HCT116 (cell line): ENCODE measurements around the gene PRSS27. TPM values are rescaled to one million over a fixed set of nuclear protein-coding genes. Genes with fewer than 3 reads are reported as not detected.

Experiments used
- ATAC-seq: fragments of 200-7000 bp; cut with Tn5 transposase; 2 replicates; pipeline ENCODE4 v1.9.1; 2020; ENCODE audit warnings: mild to moderate bottlenecking, moderate library complexity
- BruUV-seq: library from RNA; stranded (reverse); fragments of 400-500 nt; replicated peaks from 2 replicates; lab custom pipeline; 2021; lab: Mats Ljungman, UMichigan
- CTCF ChIA-PET: fragments of 300-600 bp; sonication (Branson Sonifier 250); formaldehyde crosslinking; loops from one replicate; lab custom pipeline; 2021; ENCODE audit warnings: antibody characterized with exemption; lab: Charles Lee
- POLR2A ChIA-PET: fragments of 300-600, 350-600 bp; sonication (Branson Sonifier 250); formaldehyde crosslinking; loops from one replicate; lab custom pipeline; 2021; ENCODE audit warnings: antibody characterized with exemption; lab: Charles Lee
- RAD21 ChIA-PET, 2 experiments: fragments of 300-600 bp; sonication (Branson Sonifier 250); formaldehyde crosslinking; loops; one replicate each; lab custom pipeline; 2023; ENCODE audit warnings: low total read pairs in 2 of 2; ENCODE audit not compliant: uncharacterized antibody in 2 of 2, unreplicated experiment in 2 of 2, low non-redundant PET in 1 of 2; lab: Charles Lee
- DNase-seq: peaks from one replicate; pipeline ENCODE4 v3.0.0-alpha.2; 2010; ENCODE audit warnings: low read depth, low spot score
- H2AFZ ChIP-seq: fragments of 200-600 bp; shearing (Covaris generic), sonication (generic); 2 replicates; pipeline ENCODE4 v1.6.1; 2017; ENCODE audit warnings: low read depth, mixed run types, mixed read lengths, antibody characterized with exemption, low read length; ENCODE audit not compliant: poor library complexity, severe bottlenecking
- H3K27ac ChIP-seq: 2 replicates; pipeline ENCODE4 v1.5.1; 2012; ENCODE audit warnings: low read depth, low read length
- H3K27me3 ChIP-seq: fragments of 200-600 bp; sonication (generic); 2 replicates; pipeline ENCODE4 v1.6.1; 2016; ENCODE audit warnings: mixed run types, low read length, mixed read lengths; ENCODE audit not compliant: insufficient read depth
- H3K36me3 ChIP-seq, 2 experiments: fragments of 200-500 bp in 1 of 2; fragments of 200-600 bp in 1 of 2; sonication (Bioruptor generic) in 1 of 2; sonication (generic) in 1 of 2; 2 replicates each; pipeline versions ENCODE4 v1.5.1 to v1.6.1; 2014 to 2016; ENCODE audit warnings: low read length in 2 of 2, inconsistent platforms in 1 of 2, mixed read lengths in 1 of 2, mixed run types in 1 of 2; ENCODE audit not compliant: insufficient read depth in 2 of 2, control insufficient read depth in 1 of 2
- H3K4me1 ChIP-seq, 2 experiments: fragments of 200-600 bp in 1 of 2; sonication (generic) in 1 of 2; 2 replicates each; pipeline versions ENCODE4 v1.5.1 to v1.6.1; 2012 to 2017; ENCODE audit warnings: low read length in 2 of 2, inconsistent platforms in 1 of 2, mild to moderate bottlenecking in 1 of 2, mixed read lengths in 1 of 2, mixed run types in 1 of 2, moderate library complexity in 1 of 2; ENCODE audit not compliant: insufficient read depth in 2 of 2, control insufficient read depth in 1 of 2
- H3K4me2 ChIP-seq: fragments of 200-600 bp; sonication (generic); 2 replicates; pipeline ENCODE4 v1.6.1; 2017; ENCODE audit warnings: mixed run types, low read length, mixed read lengths
- H3K4me3 ChIP-seq, 2 experiments: fragments of 200-600 bp in 1 of 2; sonication (generic) in 1 of 2; replicated peaks in 1 of 2; 2 replicates each; pipeline ENCODE4 v1.5.1; 2011 to 2016; ENCODE audit warnings: low read length in 2 of 2, control low read depth in 1 of 2, low read depth in 1 of 2, mild to moderate bottlenecking in 1 of 2, mixed read lengths in 1 of 2, mixed run types in 1 of 2
- H3K79me2 ChIP-seq: fragments of 200-600 bp; sonication (generic); 2 replicates; pipeline ENCODE4 v1.6.1; 2017; ENCODE audit warnings: mild to moderate bottlenecking, mixed run types, low read length, moderate library complexity, mixed read lengths; ENCODE audit not compliant: insufficient read depth
- H3K9ac ChIP-seq: fragments of 200-600 bp; sonication (generic); 2 replicates; pipeline ENCODE4 v1.6.1; 2016; ENCODE audit warnings: low read length, mixed read lengths
- H3K9me2 ChIP-seq: fragments of 200-600 bp; sonication (generic), shearing (Covaris generic); 2 replicates; pipeline ENCODE4 v1.6.1; 2017; ENCODE audit warnings: mixed run types, mild to moderate bottlenecking, moderate library complexity; ENCODE audit not compliant: insufficient read depth
- H3K9me3 ChIP-seq, 2 experiments: fragments of 200-500 bp in 1 of 2; fragments of 200-600 bp in 1 of 2; sonication (Bioruptor generic) in 1 of 2; sonication (generic) in 1 of 2; 2 replicates each; pipeline ENCODE4 v1.6.1; 2014 to 2017; ENCODE audit warnings: low read length in 2 of 2, mixed read lengths in 2 of 2, inconsistent platforms in 1 of 2, low read depth in 1 of 2, mild to moderate bottlenecking in 1 of 2, mixed run types in 1 of 2, moderate library complexity in 1 of 2; ENCODE audit not compliant: control insufficient read depth in 1 of 2, insufficient read depth in 1 of 2
- H4K20me1 ChIP-seq: fragments of 200-600 bp; sonication (generic), shearing (Covaris generic); 2 replicates; pipeline ENCODE4 v1.6.1; 2017; ENCODE audit warnings: mixed run types, mild to moderate bottlenecking, moderate library complexity; ENCODE audit not compliant: insufficient read depth
- SRF ChIP-seq: IDR thresholded peaks from 2 replicates; pipeline ENCODE4 v1.6.1; 2012; ENCODE audit warnings: low read depth
- intact Hi-C: fragments of 100-400 bp; cut with micrococcal nuclease; formaldehyde crosslinking; loops from 2 replicates; pipeline ENCODE4 v1.10.0; 2022
- total RNA-seq: library from RNA; stranded (reverse); gene quantifications from one replicate; pipeline ENCODE4 v1.2.1, GENCODE V29; 2021; ENCODE audit not compliant: unreplicated experiment
- TF ChIP-seq, protein P1 (sequence below), 3 experiments: fragments of 200-600 bp in 1 of 3; sonication (generic) in 1 of 3; IDR thresholded peaks in 2 of 3; conservative IDR thresholded peaks in 1 of 3; 2 replicates each; pipeline ENCODE4 v1.5.1; 2012 to 2017; ENCODE audit warnings: low read depth in 2 of 3, low read length in 2 of 3, antibody characterized with exemption in 1 of 3, borderline replicate concordance in 1 of 3, control low read depth in 1 of 3, mild to moderate bottlenecking in 1 of 3, mixed read lengths in 1 of 3, mixed run types in 1 of 3, moderate library complexity in 1 of 3; ENCODE audit not compliant: insufficient read depth in 1 of 3

The PRSS27 gene
- total RNA-seq, 1 experiment from 2014 or later, result 3.3 TPM

DNA sequence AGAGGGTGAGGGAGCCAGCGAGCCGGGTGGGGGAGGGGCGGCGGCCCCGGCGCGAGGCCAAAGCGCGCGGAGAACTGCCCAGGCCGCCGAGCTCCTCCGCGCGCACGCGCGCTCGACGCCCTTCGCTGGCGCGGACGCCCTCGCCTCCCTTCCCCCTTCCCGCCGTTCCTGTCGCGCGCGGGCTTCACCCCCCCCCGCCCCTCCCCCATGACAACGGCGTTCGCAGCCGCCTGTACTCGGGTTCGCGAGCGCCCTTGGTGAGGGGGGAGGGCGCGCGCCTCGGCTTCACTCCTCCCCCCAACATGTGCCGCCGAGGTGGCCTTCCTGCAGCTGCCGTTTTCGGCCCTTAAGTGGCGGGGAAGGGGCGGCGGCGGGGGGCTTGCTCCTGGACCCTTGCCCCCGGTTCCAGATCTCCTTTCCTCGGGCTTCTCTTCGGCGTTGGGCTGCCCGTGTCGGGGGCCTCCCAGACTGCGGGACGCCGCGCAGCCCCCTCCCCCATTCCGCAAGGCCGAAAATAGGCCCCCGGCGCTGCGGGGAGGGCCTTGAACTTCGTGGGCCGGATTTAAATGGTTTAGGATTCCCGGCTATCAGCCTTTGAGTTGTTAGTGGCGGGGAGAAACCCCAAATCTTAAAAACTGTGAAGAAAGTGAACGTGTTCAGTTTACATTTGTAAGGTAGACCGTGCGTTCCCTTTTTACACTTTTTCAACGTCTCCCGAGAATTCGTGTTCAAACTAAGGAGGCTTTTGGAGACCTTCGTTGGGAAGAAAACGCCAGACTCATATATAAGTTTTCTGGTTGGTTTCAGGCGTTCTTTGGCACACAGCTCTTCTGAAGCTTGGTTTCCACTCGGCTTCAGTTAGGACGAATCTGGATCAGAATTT lies 33.1 kb upstream of the PRSS27 start:
- H3K27ac ChIP-seq, result peak overlapping the region; percentile 100
- TF ChIP-seq, protein P1, sequence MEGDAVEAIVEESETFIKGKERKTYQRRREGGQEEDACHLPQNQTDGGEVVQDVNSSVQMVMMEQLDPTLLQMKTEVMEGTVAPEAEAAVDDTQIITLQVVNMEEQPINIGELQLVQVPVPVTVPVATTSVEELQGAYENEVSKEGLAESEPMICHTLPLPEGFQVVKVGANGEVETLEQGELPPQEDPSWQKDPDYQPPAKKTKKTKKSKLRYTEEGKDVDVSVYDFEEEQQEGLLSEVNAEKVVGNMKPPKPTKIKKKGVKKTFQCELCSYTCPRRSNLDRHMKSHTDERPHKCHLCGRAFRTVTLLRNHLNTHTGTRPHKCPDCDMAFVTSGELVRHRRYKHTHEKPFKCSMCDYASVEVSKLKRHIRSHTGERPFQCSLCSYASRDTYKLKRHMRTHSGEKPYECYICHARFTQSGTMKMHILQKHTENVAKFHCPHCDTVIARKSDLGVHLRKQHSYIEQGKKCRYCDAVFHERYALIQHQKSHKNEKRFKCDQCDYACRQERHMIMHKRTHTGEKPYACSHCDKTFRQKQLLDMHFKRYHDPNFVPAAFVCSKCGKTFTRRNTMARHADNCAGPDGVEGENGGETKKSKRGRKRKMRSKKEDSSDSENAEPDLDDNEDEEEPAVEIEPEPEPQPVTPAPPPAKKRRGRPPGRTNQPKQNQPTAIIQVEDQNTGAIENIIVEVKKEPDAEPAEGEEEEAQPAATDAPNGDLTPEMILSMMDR (IDR thresholded peaks at IDR 0.05 in 2 of 3, conservative IDR thresholded peaks at IDR 0.05 in 1 of 3; ENCODE audit: borderline replicate concordance in 1 of 3, insufficient read depth in 1 of 3, low read depth in 2 of 3, low read length in 2 of 3), result no peak
- TF ChIP-seq SRF, result no peak
- TF ChIP-seq, all 23 proteins: peak for 0
- H3K9me2 ChIP-seq, result no peaks in the 10 kb centered on the region
- H3K4me3 ChIP-seq, result peak overlapping the region; percentile 92 to 96
- peaks cover 69% of the 10 kb centered on the region for H3K79me2 ChIP-seq
- RAD21 ChIA-PET, result interaction anchor here (0.7 to 1.1 kb wide), 2 partner anchors 71 kb away, joined by 3 to 4 read pairs; no protein-coding TSS in a partner anchor
- BruUV-seq, result no TSS peak
- no peaks in the 10 kb centered on the region for H3K27me3 ChIP-seq
- intact Hi-C loops, result no loop called here
- CTCF ChIA-PET, result no interaction called here
- no peak overlapping the region for H2AFZ ChIP-seq
- H3K4me2 ChIP-seq, result peak overlapping the region; percentile 76
- POLR2A ChIA-PET, result interaction anchor here (0.6 to 2.1 kb wide), 6 partner anchors 17 to 195 kb away, joined by 3 to 7 read pairs (median 3); no protein-coding TSS in a partner anchor
- ATAC-seq, result peak; percentile 63
- peaks cover 20 to 39% of the 10 kb centered on the region in 2 experiments; a peak in 3 of 4 replicates for H3K36me3 ChIP-seq
- H3K9ac ChIP-seq, result peak overlapping the region; percentile 90
- H4K20me1 ChIP-seq, result peaks cover 35% of the 10 kb centered on the region; the same call in 1 of the 2 replicates
- DNase-seq, result peak; percentile 58
- peaks cover 18 to 32% of the 10 kb centered on the region in 2 experiments for H3K4me1 ChIP-seq
- H3K9me3 ChIP-seq, result no peaks in the 10 kb centered on the region
